Measurements from ENCODE around the gene PITPNC1.

- TF ChIP-seq ELF1 (IDR thresholded peaks at IDR 0.05) (no peak), CTCF (IDR thresholded peaks at IDR 0.05) (no peak), TAF1 (IDR thresholded peaks at IDR 0.05; ENCODE audit: borderline replicate concordance, low read depth, low read length) (no peak), GATA2 (CRISPR knock-in tag; IDR thresholded peaks at IDR 0.05) (no peak), NRF1 (IDR thresholded peaks at IDR 0.05; ENCODE audit: low read depth, low read length) (no peak), RFX5 (IDR thresholded peaks at IDR 0.05; ENCODE audit: low read length) (no peak), USF2 (IDR thresholded peaks at IDR 0.05; ENCODE audit: borderline replicate concordance, low read depth, low read length) (no peak), CHD2 (IDR thresholded peaks at IDR 0.05; ENCODE audit: low read length, partially characterized antibody) (no peak), MAX (IDR thresholded peaks at IDR 0.05; ENCODE audit: low read depth) (no peak), YY1 (IDR thresholded peaks at IDR 0.05; ENCODE audit: low read depth) (no peak)
Observed at GRCh38 chr17:67390006-67390645, 13.0 kb downstream of the PITPNC1 start.
